LNCAP (cell line): ENCODE measurements around the gene SBF2.
A peak's percentile ranks its signal among the peaks of the same experiment; 100 is the strongest.

Experiments used
- CTCF ChIP-seq: fragments of 450-650 bp; IDR thresholded peaks from 2 replicates; pipeline ENCODE4 v1.5.1; 2017; ENCODE audit warnings: mild to moderate bottlenecking

The SBF2 gene

GRCh38 chr11:10225553-10225952, 68.5 kb downstream of the SBF2 start:
- TF ChIP-seq CTCF: no peak

- no peak for TF ChIP-seq CTCF
These were observed 71.6 kb downstream of the SBF2 start for GRCh38 chr11:10222399-10222798.

GRCh38 chr11:10221342-10221741, 72.7 kb downstream of the SBF2 start:
- no peak for TF ChIP-seq CTCF

- TF ChIP-seq CTCF: no peak
These were observed 82.5 kb downstream of the SBF2 start for GRCh38 chr11:10211470-10211869.

GRCh38 chr11:10209326-10209725, 84.7 kb downstream of the SBF2 start:
- no peak for TF ChIP-seq CTCF

- TF ChIP-seq CTCF: peak; percentile 76
These were observed 85.9 kb downstream of the SBF2 start for GRCh38 chr11:10208131-10208575.

GRCh38 chr11:10205928-10206327, 88.1 kb downstream of the SBF2 start:
- TF ChIP-seq CTCF: no peak

GRCh38 chr11:10204021-10204420, 90.0 kb downstream of the SBF2 start:
- no peak for TF ChIP-seq CTCF
